Sigmoid colon (tissue), 4 donors: ENCODE results near the gene EIF1.

Experiments
- CTCF ChIP-seq, 4 experiments: fragments of 450-650 bp in 3 of 4; fragments of 200-600 bp in 1 of 4; IDR thresholded peaks; one replicate each; pipeline ENCODE4 v1.5.1; 2016 to 2019; ENCODE audit warnings: antibody characterized with exemption in 4 of 4, mild to moderate bottlenecking in 3 of 4, moderate library complexity in 2 of 4
- EP300 ChIP-seq, 4 donors: sonication (generic); formaldehyde crosslinking; IDR thresholded peaks; one replicate each; pipeline ENCODE4 v1.6.1; 2017; ENCODE audit warnings: antibody characterized with exemption in 4 of 4
- POLR2A ChIP-seq, 2 donors: fragments of 450-650 bp; IDR thresholded peaks; one replicate each; pipeline ENCODE4 v1.6.1; 2016; ENCODE audit warnings: antibody characterized with exemption in 2 of 2, mild to moderate bottlenecking in 2 of 2, moderate library complexity in 2 of 2

- TF ChIP-seq POLR2A (IDR thresholded peaks at IDR 0.05) (no peak), CTCF (IDR thresholded peaks at IDR 0.05) (no peak), EP300 (IDR thresholded peaks at IDR 0.05) (no peak)
Observed at GRCh38 chr17:41717408-41718286, 29.0 kb downstream of the EIF1 start.
